Measurements from ENCODE around the gene TMEM132D. TPM values are rescaled to one million over a fixed set of nuclear protein-coding genes. Genes with fewer than 3 reads are reported as not detected.

Gene TMEM132D
- total RNA-seq, 4 donors from 2014 or later, result 0.17 TPM; not detected in 3

- Histone ChIP-seq H3K4me3 (no peak overlapping the region), H3K36me3 (no peaks in the 10 kb centered on the region), H3K27ac (replicated peaks in 1 of 4) (no peak overlapping the region), H3K4me1 (no peaks in the 10 kb centered on the region), H3K9me3 (no peaks in the 10 kb centered on the region), H3K27me3 (no peaks in the 10 kb centered on the region)
- no peak for DNase-seq (ENCODE audit: extremely low spot score)
- intact Hi-C loops (cut with DNase I), result no loop called here
- TF ChIP-seq POLR2AphosphoS5 (IDR thresholded peaks at IDR 0.05), result no peak
- no peak for TF ChIP-seq POLR2A (IDR thresholded peaks at IDR 0.05; ENCODE audit: low read depth)
- TF ChIP-seq EP300 (IDR thresholded peaks at IDR 0.05), result no peak
- no peak for TF ChIP-seq CTCF (IDR thresholded peaks at IDR 0.05)
- WGBS, result 90% methylated on average over 2 of the region's 2 CpGs
These were observed 657.2 kb downstream of the TMEM132D start for GRCh38 chr12:129246630-129247029.

GRCh38 chr12:129245769-129246168, 658.1 kb downstream of the TMEM132D start:
- DNase-seq (ENCODE audit: extremely low spot score), result no peak
- intact Hi-C loops (cut with DNase I), result no loop called here
- H3K27me3 ChIP-seq, result no peaks in the 10 kb centered on the region
- no peaks in the 10 kb centered on the region for H3K4me1 ChIP-seq
- no peak overlapping the region for H3K27ac ChIP-seq (replicated peaks in 1 of 4)
- 78% methylated on average over 9 of the region's 9 CpGs for WGBS
- no peaks in the 10 kb centered on the region for H3K36me3 ChIP-seq
- no peak overlapping the region for H3K4me3 ChIP-seq
- no peaks in the 10 kb centered on the region for H3K9me3 ChIP-seq
- TF ChIP-seq EP300 (IDR thresholded peaks at IDR 0.05), result no peak
- no peak for TF ChIP-seq POLR2A (IDR thresholded peaks at IDR 0.05; ENCODE audit: low read depth)
- TF ChIP-seq POLR2AphosphoS5 (IDR thresholded peaks at IDR 0.05), result no peak
- no peak for TF ChIP-seq CTCF (IDR thresholded peaks at IDR 0.05)

- Histone ChIP-seq H3K36me3 (no peaks in the 10 kb centered on the region), H3K9me3 (no peaks in the 10 kb centered on the region), H3K27ac (replicated peaks in 1 of 4) (no peak overlapping the region), H3K4me1 (no peaks in the 10 kb centered on the region), H3K4me3 (no peak overlapping the region), H3K27me3 (no peaks in the 10 kb centered on the region)
- WGBS, result 81% methylated on average over 1 of the region's 1 CpG
- TF ChIP-seq POLR2AphosphoS5 (IDR thresholded peaks at IDR 0.05), result no peak
- DNase-seq (ENCODE audit: extremely low spot score), result no peak
- intact Hi-C loops (cut with DNase I), result no loop called here
These were observed 662.0 kb downstream of the TMEM132D start for GRCh38 chr12:129241852-129242251.

GRCh38 chr12:129237881-129238280, 665.9 kb downstream of the TMEM132D start:
- no peak overlapping the region for H3K4me3 ChIP-seq
- H3K27me3 ChIP-seq, result no peaks in the 10 kb centered on the region
- DNase-seq (ENCODE audit: extremely low spot score), result peak; percentile 68
- no peaks in the 10 kb centered on the region for H3K36me3 ChIP-seq
- H3K4me1 ChIP-seq, result no peaks in the 10 kb centered on the region
- intact Hi-C loops (cut with DNase I), result no loop called here
- H3K27ac ChIP-seq (replicated peaks in 1 of 4), result no peak overlapping the region
- 86% methylated on average over 5 of the region's 5 CpGs for WGBS
- H3K9me3 ChIP-seq, result no peaks in the 10 kb centered on the region
- TF ChIP-seq POLR2AphosphoS5 (IDR thresholded peaks at IDR 0.05), result no peak
- TF ChIP-seq POLR2A (IDR thresholded peaks at IDR 0.05; ENCODE audit: low read depth), result no peak
- no peak for TF ChIP-seq CTCF (IDR thresholded peaks at IDR 0.05)
- TF ChIP-seq EP300 (IDR thresholded peaks at IDR 0.05), result no peak

- peak; percentile 12 for DNase-seq (ENCODE audit: extremely low spot score)
- Histone ChIP-seq H3K4me3 (no peak overlapping the region), H3K36me3 (no peaks in the 10 kb centered on the region), H3K27ac (replicated peaks in 1 of 4) (no peak overlapping the region), H3K9me3 (no peaks in the 10 kb centered on the region), H3K27me3 (peaks cover 0 to 1% (median 0%) of the 10 kb centered on the region in 4 donors), H3K4me1 (no peaks in the 10 kb centered on the region)
- TF ChIP-seq CTCF (IDR thresholded peaks at IDR 0.05) (no peak), POLR2A (IDR thresholded peaks at IDR 0.05; ENCODE audit: low read depth) (no peak), POLR2AphosphoS5 (IDR thresholded peaks at IDR 0.05) (no peak), EP300 (IDR thresholded peaks at IDR 0.05) (no peak)
- intact Hi-C loops (cut with DNase I), result no loop called here
- 56% methylated on average over 6 of the region's 6 CpGs for WGBS
These were observed 669.6 kb downstream of the TMEM132D start for GRCh38 chr12:129234209-129234608.
